Epithelial cell of proximal tubule (primary cell): ENCODE results near the gene RNF123. TPM values are rescaled to one million over a fixed set of nuclear protein-coding genes. Genes with fewer than 3 reads are reported as not detected.
A peak's percentile ranks its signal among the peaks of the same experiment; 100 is the strongest.

Experiments used
- DNase-seq: peaks from one replicate; pipeline ENCODE4 v3.0.0-alpha.2; 2011; ENCODE audit warnings: low read depth
- H3K4me3 ChIP-seq: 2 replicates; pipeline ENCODE4 v1.5.1; 2011; ENCODE audit warnings: low read depth, mild to moderate bottlenecking, low read length
- total RNA-seq: library from RNA; depleted of rRNA; stranded (reverse); fragments of >200 nt; gene quantifications from 2 replicates; pipeline ENCODE4 v1.2.3, GENCODE V29; 2015
- TF ChIP-seq, protein P1 (sequence below): conservative IDR thresholded peaks from 2 replicates; pipeline ENCODE4 v1.5.1; 2012; ENCODE audit warnings: low read depth, mild to moderate bottlenecking, low read length

RNF123 gene
- total RNA-seq = 18.0 and 19.0 TPM in 2 replicates

DNA sequence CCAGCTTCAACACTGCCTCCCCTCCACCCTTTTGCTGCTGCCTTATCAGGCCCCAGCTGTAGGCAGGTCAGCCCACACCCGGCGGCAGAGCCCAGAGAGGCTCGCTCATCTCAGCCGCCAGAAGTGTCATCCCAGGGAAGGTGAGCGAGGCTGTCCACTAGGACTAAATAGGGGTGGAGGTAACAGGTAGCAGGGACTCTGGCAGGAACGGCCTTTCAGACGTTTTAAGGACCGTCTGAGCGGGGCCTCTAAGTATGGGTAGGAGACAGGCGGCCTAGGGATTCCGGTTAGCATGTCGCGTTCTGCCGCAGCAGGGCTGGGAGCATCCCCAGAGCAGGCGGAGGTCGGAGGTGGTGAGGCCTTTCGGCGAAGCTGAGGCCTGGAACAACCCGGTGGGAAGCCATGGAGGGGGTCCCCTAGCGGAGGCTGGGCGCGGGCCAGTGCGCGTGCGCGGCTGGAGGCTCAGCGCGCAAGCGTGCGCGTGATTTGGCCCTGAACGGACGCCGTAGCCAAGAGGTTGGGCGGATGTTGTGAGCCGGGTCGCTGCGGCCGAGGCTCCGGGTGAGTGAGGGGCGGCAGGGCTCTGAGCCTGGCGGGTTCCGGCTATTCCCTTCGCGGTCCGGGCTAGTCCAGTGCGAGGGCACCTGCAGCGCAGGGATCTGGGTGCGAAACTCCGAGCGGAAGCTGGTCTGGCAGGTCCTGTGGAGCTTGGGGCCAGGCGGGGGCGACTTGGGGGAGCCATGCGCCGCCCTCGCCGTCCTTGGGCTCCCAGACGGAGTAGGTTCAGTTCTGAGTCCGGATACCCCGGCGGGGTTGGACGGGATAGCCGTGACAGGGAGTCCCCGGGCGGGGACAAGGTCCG, at the start of gene RNF123, which contains the start of gene MST1:
RNF123 (plus strand) TSS at position 512 of the 862 bp plus-strand sequence. CDS start 1,609 bp downstream, outside the sequence.
MST1 (minus strand) TSS at position 429 of the 862 bp plus-strand sequence. CDS start 783 bp downstream, outside the sequence.
- H3K4me3 ChIP-seq = peak within 1 kb of the TSS; percentile 96
- TF ChIP-seq, protein P1, sequence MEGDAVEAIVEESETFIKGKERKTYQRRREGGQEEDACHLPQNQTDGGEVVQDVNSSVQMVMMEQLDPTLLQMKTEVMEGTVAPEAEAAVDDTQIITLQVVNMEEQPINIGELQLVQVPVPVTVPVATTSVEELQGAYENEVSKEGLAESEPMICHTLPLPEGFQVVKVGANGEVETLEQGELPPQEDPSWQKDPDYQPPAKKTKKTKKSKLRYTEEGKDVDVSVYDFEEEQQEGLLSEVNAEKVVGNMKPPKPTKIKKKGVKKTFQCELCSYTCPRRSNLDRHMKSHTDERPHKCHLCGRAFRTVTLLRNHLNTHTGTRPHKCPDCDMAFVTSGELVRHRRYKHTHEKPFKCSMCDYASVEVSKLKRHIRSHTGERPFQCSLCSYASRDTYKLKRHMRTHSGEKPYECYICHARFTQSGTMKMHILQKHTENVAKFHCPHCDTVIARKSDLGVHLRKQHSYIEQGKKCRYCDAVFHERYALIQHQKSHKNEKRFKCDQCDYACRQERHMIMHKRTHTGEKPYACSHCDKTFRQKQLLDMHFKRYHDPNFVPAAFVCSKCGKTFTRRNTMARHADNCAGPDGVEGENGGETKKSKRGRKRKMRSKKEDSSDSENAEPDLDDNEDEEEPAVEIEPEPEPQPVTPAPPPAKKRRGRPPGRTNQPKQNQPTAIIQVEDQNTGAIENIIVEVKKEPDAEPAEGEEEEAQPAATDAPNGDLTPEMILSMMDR = peak; percentile 38

DNA sequence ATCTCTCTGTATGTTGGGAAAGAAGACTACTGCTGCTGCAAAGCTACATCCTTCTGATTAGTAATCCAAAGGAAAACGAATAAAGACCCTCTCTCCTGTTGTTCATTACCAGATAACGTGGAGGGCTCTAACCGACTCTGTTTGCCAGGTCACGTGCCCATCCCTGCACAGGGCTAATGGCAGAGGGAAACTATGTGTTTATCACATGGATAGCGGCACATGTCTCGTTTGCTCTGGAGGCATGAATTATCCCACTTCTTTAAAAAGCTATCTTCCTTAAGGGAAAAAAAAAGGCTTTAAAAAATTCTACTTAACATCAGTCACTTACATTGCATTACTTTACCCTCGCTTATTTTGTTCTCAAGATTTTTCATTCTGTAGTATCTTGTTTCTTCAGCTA, 48.1 kb upstream of the RNF123 start:
- DNase-seq = no peak
- H3K4me3 ChIP-seq = no peak overlapping the region
- TF ChIP-seq, protein P1 = no peak

More for the DNA sequence above, at the start of gene RNF123, which contains the start of gene MST1:
- DNase-seq = no peak

DNA sequence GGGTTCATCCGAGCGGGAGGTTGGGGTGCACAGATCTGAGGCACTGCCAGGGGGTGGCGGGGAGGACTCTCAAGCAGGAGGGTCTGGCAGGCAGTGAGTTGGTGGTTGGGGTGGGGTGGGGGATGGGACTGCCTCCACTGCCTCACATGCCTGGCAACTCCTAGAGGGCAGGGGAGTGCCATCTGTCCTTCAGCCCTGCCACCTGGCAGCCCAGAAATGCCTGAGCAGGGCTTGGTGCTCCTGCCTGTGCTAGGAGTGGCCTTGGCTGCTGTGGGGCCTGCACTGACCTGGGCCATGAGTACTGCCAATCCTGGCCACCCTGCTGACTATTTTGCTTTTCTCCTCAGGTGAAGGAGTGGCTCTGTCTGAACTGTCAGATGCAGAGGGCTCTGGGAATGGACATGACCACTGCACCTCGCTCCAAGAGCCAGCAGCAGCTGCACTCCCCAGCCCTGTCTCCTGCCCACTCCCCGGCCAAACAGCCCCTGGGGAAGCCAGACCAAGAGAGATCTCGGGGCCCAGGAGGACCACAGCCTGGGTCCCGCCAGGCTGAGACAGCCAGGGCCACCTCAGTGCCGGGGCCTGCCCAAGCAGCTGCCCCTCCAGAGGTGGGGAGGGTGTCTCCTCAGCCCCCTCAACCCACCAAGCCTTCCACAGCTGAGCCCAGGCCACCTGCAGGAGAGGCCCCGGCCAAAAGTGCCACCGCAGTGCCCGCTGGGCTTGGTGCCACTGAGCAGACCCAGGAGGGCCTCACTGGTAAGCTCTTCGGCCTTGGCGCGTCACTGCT, 47.2 kb upstream of the RNF123 start:
- no peak overlapping the region for H3K4me3 ChIP-seq
- TF ChIP-seq, protein P1 = no peak
- DNase-seq = no peak

DNA sequence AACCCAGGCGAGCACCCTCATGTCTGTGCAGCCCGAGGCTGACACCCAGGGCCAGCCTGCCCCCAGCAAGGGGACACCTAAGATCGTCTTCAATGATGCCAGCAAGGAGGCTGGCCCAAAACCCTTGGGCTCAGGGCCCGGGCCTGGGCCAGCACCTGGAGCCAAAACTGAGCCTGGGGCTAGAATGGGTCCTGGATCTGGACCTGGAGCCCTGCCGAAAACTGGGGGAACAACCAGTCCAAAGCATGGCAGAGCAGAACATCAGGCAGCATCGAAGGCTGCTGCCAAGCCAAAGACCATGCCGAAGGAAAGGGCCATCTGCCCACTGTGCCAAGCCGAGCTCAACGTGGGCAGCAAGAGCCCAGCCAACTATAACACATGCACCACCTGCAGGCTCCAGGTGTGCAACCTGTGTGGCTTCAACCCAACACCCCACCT, 46.6 kb upstream of the RNF123 start:
- no peak for DNase-seq
- TF ChIP-seq, protein P1 = no peak
- no peak overlapping the region for H3K4me3 ChIP-seq

DNA sequence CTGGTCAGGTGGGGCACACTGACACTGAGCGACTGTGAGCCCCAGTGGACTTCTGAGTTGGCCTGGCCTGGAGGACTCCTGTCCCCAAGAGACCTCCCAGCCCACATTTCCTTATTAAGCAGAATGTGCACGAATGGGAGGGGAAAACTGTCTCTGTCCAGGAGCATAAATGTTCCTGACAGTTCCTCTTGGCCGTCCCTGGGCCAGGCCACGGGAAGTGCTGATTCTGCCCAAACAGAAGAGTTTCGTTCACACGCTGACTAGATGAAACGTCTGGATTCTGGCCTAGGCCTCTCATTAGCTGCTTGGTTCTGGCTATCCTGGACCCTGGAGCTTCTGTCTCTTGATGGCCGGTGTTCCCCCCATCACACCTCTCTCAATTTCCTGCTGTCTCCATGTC, 44.7 kb upstream of the RNF123 start:
- TF ChIP-seq, protein P1 = no peak
- no peak overlapping the region for H3K4me3 ChIP-seq
- DNase-seq = no peak

DNA sequence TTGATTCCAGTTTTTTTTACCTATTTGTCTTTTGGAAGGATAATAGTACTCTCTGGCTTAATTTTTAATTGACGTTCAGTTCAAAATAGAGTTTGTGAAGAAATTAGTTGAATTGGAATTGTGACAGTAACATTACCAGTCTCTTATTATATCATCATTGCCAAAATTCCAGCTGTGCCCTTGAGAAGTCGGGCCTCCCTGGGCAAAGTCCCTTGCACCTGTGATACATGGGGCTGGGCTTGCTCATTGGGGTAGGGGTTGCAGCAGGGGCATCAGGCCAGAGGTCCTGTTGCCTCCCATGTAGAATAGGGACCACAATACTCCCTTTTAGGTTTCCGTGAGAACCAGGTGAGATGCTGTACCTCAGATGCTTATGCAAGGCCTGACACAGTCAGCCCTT, 43.1 kb upstream of the RNF123 start:
- DNase-seq = no peak
- no peak overlapping the region for H3K4me3 ChIP-seq
- TF ChIP-seq, protein P1 = no peak
